ENCODE measurements around the gene NTN1. TPM values are rescaled to one million over a fixed set of nuclear protein-coding genes. Genes with fewer than 3 reads are reported as not detected.

The NTN1 gene
- total RNA-seq, 2 donors from 2014 or later = 3.6 to 4.0 TPM

DNA sequence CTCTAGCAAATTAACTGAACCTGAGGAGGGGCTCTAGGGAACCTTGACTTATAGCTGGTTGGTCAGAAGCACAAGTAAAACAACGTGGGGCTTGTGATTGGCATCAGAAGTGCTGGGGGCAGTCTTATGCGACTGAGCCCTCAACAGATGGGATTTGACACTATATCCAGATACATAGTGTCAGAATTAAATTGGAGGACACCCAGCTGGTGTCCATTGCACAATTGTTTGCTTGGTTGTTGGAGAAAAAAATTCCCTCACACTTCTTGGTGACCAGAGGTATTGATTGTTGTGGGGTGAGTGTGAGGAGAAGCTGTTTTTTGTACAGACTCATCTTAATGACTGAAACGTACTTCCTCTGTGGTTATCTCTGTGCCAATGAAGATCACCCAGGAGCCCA is 59.7 kb downstream of the NTN1 start:
- no peak for TF ChIP-seq POLR2A (IDR thresholded peaks at IDR 0.05)
- TF ChIP-seq, protein P1, sequence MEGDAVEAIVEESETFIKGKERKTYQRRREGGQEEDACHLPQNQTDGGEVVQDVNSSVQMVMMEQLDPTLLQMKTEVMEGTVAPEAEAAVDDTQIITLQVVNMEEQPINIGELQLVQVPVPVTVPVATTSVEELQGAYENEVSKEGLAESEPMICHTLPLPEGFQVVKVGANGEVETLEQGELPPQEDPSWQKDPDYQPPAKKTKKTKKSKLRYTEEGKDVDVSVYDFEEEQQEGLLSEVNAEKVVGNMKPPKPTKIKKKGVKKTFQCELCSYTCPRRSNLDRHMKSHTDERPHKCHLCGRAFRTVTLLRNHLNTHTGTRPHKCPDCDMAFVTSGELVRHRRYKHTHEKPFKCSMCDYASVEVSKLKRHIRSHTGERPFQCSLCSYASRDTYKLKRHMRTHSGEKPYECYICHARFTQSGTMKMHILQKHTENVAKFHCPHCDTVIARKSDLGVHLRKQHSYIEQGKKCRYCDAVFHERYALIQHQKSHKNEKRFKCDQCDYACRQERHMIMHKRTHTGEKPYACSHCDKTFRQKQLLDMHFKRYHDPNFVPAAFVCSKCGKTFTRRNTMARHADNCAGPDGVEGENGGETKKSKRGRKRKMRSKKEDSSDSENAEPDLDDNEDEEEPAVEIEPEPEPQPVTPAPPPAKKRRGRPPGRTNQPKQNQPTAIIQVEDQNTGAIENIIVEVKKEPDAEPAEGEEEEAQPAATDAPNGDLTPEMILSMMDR (IDR thresholded peaks at IDR 0.05) = no peak
- H3K4me1 ChIP-seq = no peaks in the 10 kb centered on the region
- DNase-seq (no peak), ATAC-seq (no peak)
- no peak overlapping the region for H3K27ac ChIP-seq
- H3K36me3 ChIP-seq (replicated peaks in 1 of 2; ENCODE audit: insufficient read depth in 1 of 2, low read depth in 2 of 2) = no peaks in the 10 kb centered on the region
- H3K4me3 ChIP-seq = no peak overlapping the region
- WGBS, 2 donors = 40 to 64% methylated on average over 2 to 3 of the region's 3 CpGs
- intact Hi-C loops (cut with DNase I) = no loop called here
- no peaks in the 10 kb centered on the region for H3K9me3 ChIP-seq
- H3K27me3 ChIP-seq = no peaks in the 10 kb centered on the region

- intact Hi-C loops (cut with DNase I) = no loop called here
- no peak for TF ChIP-seq POLR2A (IDR thresholded peaks at IDR 0.05)
- TF ChIP-seq, protein P1 (IDR thresholded peaks at IDR 0.05) = no peak
- no peaks in the 10 kb centered on the region for H3K27me3 ChIP-seq
- DNase-seq (no peak), ATAC-seq (no peak)
- no peak overlapping the region for H3K27ac ChIP-seq
- no peaks in the 10 kb centered on the region for H3K9me3 ChIP-seq
- 83 to 93% methylated on average over 4 of the region's 4 CpGs for WGBS, 2 donors
- no peaks in the 10 kb centered on the region for H3K36me3 ChIP-seq (replicated peaks in 1 of 2; ENCODE audit: insufficient read depth in 1 of 2, low read depth in 2 of 2)
- no peaks in the 10 kb centered on the region for H3K4me1 ChIP-seq
- H3K4me3 ChIP-seq = no peak overlapping the region
Measured at GRCh38 chr17:9086577-9086976, 65.3 kb downstream of the NTN1 start.

DNA sequence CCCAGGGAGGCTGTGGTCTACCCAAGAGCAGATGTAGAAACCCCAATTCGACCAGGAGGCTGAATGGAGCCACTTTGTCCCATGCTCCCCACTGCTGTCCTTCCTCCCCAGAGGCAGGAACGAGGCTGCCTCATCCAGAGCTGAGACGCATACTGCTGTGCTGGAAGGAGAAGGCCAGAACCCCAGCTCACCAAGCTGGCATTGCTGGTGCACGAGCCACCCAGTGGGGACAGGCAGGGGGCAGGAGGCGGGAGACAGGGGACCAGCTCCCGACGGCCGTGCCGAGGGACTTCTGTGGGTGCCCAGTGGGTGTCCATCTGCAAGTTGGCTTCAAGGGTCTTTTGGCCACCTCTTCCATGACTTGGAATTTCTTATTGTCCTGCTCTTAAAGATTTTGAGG is 66.6 kb downstream of the NTN1 start:
- intact Hi-C loops (cut with DNase I) = no loop called here
- Histone ChIP-seq H3K4me3 (no peak overlapping the region), H3K9me3 (no peaks in the 10 kb centered on the region), H3K36me3 (replicated peaks in 1 of 2; ENCODE audit: insufficient read depth in 1 of 2, low read depth in 2 of 2) (no peaks in the 10 kb centered on the region), H3K4me1 (no peaks in the 10 kb centered on the region), H3K27me3 (no peaks in the 10 kb centered on the region), H3K27ac (no peak overlapping the region)
- TF ChIP-seq, protein P1 (IDR thresholded peaks at IDR 0.05) = no peak
- no peak for TF ChIP-seq POLR2A (IDR thresholded peaks at IDR 0.05)
- WGBS, 2 donors = 0 to 78% methylated on average over 1 to 9 of the region's 9 CpGs
- ATAC-seq = no peak
- DNase-seq = no peak

GRCh38 chr17:9090641-9091096 is 69.4 kb downstream of the NTN1 start:
- no peak for DNase-seq
- H3K4me1 ChIP-seq = peaks cover 5% of the 10 kb centered on the region
- WGBS, 2 donors = 87 to 88% methylated on average over 9 of the region's 9 CpGs
- TF ChIP-seq, protein P1 (IDR thresholded peaks at IDR 0.05) = no peak
- TF ChIP-seq POLR2A (IDR thresholded peaks at IDR 0.05) = no peak
- H3K27ac ChIP-seq = no peak overlapping the region
- ATAC-seq = no peak
- H3K4me3 ChIP-seq = no peak overlapping the region
- H3K36me3 ChIP-seq (replicated peaks in 1 of 2; ENCODE audit: insufficient read depth in 1 of 2, low read depth in 2 of 2) = no peaks in the 10 kb centered on the region
- H3K9me3 ChIP-seq = no peaks in the 10 kb centered on the region
- intact Hi-C loops (cut with DNase I) = no loop called here
- no peaks in the 10 kb centered on the region for H3K27me3 ChIP-seq

GRCh38 chr17:9094193-9094592 is 72.9 kb downstream of the NTN1 start:
- Histone ChIP-seq H3K27ac (no peak overlapping the region), H3K4me3 (no peak overlapping the region), H3K9me3 (no peaks in the 10 kb centered on the region), H3K27me3 (no peaks in the 10 kb centered on the region), H3K4me1 (peaks cover 9% of the 10 kb centered on the region), H3K36me3 (replicated peaks in 1 of 2; ENCODE audit: insufficient read depth in 1 of 2, low read depth in 2 of 2) (no peaks in the 10 kb centered on the region)
- WGBS, 2 donors = 90 to 92% methylated on average over 1 of the region's 1 CpG
- TF ChIP-seq, protein P1 (IDR thresholded peaks at IDR 0.05) = no peak
- no peak for TF ChIP-seq POLR2A (IDR thresholded peaks at IDR 0.05)
- no peak for ATAC-seq
- intact Hi-C loops (cut with DNase I) = no loop called here
- DNase-seq = no peak
